Stimulated activated CD8-positive, alpha-beta memory T cell treated with anti-CD3 and anti-CD28 coated beads, Interleukin-15, amount 100 ng/mL, for 4 hours (primary cell): ENCODE measurements around the gene UBE2O.

ENCODE experiments used
- DNase-seq, 2 donors: peaks; one replicate each; pipeline ENCODE4 v3.0.0-alpha.2; 2020; ENCODE audit warnings: low read depth in 2 of 2

Gene UBE2O

GRCh38 chr17:76485569-76485968 lies 32.6 kb upstream of the UBE2O start:
- no peak for DNase-seq

DNA sequence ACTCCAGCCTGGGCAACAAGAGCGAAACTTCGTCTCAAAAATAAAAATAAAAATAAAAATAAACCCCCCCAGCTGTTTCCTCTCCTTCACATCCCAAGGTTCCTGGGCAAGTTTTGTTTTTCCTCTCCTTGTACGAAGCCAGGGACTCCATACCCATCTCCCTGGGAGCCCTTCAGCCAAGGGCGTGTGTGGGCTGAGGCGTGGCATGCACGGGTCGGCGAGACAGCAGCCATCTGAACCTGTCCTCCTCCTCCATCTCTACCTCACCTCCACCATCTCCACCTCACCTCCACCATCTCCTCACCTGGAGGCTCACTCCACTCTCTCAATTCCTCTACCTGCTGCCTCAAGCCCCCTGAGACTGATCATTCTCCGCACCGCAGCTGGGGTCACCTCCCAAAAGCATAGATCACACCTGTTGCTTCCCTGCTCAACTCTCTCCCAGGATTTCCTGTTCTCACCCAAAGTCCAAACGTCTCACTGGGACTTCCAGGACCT lies 31.3 kb upstream of the UBE2O start:
- DNase-seq = no peak

- DNase-seq = no peak
Observed at GRCh38 chr17:76481071-76481655, 28.2 kb upstream of the UBE2O start.

DNA sequence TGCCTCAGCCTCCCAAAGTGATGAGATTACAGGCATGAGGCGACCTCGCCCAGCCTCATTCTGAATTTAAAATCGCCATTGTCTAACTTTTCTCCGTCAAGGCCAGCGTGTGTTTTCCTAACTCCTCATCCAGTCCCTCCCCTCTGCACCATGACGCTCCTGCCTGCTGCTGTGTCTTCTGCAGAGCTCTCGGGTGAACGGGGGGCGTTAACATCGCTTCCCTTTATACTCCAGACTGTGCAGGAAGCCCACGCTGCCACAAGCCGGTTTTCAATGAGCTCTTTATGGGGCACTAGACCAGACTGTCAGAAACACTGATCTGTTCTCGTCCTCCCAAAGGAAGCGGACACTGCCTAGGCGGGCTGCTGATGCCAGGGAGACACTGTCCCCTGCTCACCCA lies 27.7 kb upstream of the UBE2O start:
- no peak for DNase-seq

GRCh38 chr17:76479515-76480060 lies 26.6 kb upstream of the UBE2O start:
- no peak for DNase-seq

GRCh38 chr17:76478730-76479514 lies 26.0 kb upstream of the UBE2O start:
- DNase-seq = no peak

DNA sequence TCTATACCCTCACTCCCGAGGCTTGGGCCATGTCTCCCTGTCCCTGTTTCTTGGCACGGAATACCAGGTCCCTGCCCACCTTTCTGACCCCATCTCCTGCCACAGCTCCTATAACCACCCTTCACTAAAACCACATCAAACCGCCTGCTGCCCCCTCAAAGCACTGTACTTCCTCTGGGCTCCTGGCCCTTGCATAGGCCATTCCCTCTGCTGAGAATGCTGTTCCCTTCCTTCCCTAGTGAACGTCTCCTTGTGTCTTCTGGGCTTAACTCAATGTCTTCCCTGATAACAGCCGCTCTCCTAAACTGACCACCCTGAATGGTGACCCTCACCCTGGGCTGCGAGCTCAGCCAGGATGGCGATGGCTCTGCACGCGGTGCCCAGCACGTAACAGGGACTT lies 25.1 kb upstream of the UBE2O start:
- DNase-seq = no peak

DNA sequence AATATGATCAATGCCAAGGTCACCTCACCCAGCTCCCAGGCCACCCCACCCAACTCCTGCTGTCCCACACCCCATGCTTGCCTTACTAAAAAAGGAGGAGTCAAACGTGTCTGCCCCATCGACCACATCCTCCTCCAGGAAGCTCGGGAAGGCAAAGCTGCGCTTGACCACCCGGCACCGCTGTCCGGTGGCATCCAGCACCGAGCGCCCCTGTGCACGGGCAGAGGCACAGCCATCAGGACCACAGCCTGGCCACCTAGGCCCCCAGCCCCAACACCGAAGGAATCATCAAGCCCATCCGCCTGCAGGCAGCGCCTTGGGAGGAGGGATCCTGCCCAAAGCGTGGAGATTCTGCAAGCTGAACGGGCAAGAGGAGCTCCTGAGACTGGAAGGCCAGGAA lies 24.6 kb upstream of the UBE2O start:
- DNase-seq = no peak

DNA sequence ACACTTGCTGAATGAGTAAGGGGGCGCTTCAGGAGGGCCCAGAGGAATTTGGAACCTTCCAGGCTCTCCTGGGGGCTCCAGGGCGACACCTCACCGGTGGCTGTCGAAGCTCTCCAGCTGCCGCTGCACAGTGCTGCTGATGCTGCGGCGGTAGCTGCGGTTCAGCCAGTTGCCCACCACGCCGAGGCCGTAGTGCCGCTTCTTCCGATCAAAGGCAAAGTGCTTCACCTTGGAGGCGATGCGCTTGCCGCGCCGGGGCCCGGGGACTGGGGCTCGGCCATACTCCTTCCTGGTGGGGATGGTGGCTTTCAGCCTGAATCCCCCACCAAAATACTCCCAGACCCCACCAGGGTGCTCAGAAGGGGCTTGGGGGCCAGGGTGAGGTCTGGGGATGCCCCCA lies 23.8 kb upstream of the UBE2O start:
- DNase-seq = no peak

- DNase-seq = no peak
Observed at GRCh38 chr17:76475302-76475701, 22.4 kb upstream of the UBE2O start.

GRCh38 chr17:76474894-76475293 lies 21.9 kb upstream of the UBE2O start:
- no peak for DNase-seq

DNA sequence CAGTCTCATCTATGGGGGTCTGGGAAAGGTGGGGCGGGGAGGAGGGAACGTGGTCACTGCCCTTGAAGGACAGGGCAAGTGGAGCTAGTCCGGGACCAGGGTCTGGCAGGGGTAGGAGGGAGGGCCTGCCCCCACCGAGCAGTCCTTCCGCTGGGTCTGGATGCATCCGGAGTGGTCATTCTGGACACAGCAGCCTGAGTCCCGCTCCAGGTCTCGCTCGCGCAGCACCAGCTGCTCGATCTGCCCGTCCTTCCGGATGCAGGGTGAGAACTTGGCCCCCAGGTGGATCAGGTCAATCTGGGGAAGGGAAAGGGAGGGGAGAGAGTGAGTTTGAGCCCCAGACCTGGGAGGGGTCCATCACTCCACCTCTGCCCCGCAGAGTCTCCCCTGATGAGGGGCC lies 21.3 kb upstream of the UBE2O start:
- DNase-seq = no peak

DNA sequence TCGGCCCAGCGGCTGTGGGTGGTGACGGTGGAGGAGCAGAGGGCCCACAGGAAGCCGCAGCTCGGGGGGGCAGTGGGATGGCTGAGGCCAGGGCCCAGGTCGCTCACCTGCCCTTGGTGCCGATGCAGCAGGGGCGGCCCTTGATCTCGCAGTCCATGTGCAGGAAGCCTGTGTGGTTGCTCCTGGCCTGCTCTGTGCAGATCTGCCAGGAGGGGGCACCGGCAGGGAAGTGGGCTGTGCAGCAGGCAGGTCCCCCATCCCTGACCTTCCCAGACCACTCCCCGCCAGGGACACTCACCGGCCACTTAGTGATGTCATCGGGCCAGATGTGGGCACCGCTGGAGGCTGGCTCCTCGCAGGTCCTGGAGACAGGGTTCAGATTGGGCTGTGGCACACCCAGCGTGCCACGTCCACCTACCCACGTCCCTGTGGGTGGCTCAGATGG lies 20.6 kb upstream of the UBE2O start:
- no peak for DNase-seq

GRCh38 chr17:76472726-76473125 lies 19.8 kb upstream of the UBE2O start:
- no peak for DNase-seq

DNA sequence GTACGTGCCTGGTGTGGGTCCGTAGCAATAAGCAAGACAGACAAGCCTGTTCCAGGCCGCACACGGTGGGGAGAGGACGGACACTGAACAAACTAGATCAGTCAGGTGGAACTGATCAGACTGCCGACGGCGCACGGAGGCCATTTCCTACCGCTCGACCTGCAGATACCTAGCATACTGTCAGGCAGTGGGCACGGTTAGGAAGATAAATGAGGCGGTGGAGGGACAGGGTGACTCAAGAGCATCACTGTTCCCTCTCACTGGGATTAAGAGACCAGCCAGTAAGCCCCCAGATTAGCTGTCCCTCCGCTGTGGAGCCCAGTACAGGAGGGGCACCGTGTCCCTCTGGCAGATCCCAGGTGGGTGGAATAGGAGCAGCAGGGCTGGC lies 19.3 kb upstream of the UBE2O start:
- no peak for DNase-seq

DNA sequence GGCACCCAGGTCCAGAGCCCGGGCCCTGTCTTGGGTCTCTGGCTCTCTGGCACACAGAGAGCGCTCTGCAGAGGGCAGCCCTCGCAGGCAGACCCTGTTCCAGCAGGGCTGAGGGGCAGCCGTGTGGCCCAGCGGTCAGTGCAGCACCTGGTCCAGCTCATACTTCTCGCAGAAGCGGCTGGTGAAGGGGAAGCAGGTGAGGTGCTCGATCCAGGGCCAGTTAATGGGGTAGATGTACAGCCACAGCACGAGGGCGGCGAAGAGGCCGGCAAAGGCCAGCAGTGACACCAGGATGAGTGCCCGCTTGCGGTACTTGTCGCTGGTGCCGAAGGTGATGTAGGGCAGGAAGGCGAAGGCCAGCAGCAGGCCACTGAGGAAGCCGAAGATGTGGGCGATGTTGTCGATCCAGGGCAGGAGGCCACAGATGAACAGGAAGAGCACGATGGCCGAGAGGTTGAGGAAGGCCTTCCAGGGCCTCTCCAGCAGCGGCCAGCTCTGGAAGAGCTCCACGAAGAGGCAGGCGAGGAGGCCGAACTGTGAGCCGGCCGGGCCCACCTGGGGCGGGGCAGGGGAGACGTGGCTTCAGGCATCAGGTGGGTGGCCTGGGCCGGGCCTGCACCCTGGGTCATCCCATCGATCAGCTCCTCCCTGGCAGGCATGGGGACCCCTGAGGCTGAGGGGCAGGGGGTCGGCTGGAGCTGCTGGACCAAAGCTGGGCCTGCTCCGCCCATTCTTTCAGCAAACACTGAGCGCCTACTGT lies 18.7 kb upstream of the UBE2O start:
- no peak for DNase-seq

- no peak for DNase-seq
Observed at GRCh38 chr17:76469991-76470739, 17.2 kb upstream of the UBE2O start.

- DNase-seq = no peak
Observed at GRCh38 chr17:76469076-76469990, 16.4 kb upstream of the UBE2O start.

GRCh38 chr17:76468634-76469010 lies 15.7 kb upstream of the UBE2O start:
- no peak for DNase-seq

- DNase-seq = no peak
Observed at GRCh38 chr17:76467809-76468633, 15.1 kb upstream of the UBE2O start.
